HG03565 (cell line): ENCODE measurements around the gene BARX1.
"Not testable (repeated sequence)": the region's sequence is repeated elsewhere in the genome, so short reads cannot be mapped to it uniquely, and the experiment has no call there.

Experiments
- ATAC-seq: cut with Tn5 transposase; IDR thresholded peaks from one replicate; pipeline ENCODE4 v1.9.1; 2021; ENCODE audit warnings: mild to moderate bottlenecking, moderate library complexity; ENCODE audit not compliant: unreplicated experiment

Gene BARX1, protein sequence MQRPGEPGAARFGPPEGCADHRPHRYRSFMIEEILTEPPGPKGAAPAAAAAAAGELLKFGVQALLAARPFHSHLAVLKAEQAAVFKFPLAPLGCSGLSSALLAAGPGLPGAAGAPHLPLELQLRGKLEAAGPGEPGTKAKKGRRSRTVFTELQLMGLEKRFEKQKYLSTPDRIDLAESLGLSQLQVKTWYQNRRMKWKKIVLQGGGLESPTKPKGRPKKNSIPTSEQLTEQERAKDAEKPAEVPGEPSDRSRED

GRCh38 chr9:93955111-93955980, at the start of gene BARX1:
Gene BARX1, minus strand, starts transcription at chr9:93955355. Its CDS starts 209 bp downstream, at chr9:93955146.
- no peak for ATAC-seq

DNA sequence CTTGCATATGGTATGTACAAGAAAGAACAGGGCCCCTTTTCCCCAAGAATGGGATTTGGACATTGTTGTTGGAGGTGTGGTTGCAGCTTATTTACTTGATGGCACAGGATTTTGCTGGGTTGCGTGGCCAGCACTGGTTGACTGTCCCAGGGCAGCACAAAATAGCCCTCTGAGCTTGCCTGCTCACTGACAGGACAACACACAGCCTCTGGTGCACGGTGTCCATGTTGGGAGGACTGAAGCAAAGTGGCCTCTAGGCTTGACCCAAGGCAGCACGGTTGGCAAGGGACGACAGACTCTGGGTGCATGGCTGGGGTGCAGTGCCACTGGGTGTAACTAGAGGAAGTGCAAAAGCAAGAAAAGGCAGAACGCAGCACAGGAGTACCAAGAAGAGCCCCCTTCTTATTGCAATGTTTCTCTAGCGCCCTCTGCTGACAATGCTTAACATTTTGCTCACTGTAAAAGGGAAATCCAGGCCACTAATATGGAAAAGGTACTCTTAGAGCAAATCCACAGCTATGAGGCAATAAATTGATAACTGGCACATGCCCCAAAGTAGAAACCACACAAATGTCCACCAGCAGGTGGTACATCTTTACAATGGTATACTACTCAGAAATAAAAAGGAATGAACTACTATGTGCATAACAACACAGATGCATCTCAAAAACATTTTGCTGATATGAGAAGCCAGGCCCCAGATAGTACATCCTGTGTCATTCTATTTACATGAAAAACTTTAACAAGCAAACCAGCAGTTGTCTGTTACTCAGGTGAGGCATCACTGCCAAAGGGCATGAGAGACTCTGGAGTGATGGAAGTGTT, 47.4 kb upstream of the BARX1 start:
- no peak for ATAC-seq

- ATAC-seq: no peak
Measured at GRCh38 chr9:93996863-93997262, 41.7 kb upstream of the BARX1 start.

DNA sequence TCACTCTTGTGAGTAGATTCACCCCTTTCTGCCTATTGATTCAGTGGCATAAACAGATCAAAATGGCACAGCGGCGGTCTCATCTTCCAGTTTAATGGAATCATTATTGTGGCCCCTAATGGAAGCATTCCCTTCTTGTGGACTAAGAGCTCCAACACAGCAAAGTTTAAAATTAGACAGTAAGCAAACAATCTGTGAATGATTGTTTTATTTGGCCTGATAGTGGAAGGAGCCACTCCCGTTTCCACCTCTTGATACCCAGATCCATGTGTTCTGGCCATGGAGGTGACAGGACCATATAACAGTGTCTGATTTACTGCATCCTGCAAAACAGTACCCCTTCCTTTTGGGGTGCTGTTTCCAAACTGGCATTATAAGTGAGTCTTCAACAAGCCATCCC, 41.2 kb upstream of the BARX1 start:
- no peak for ATAC-seq

GRCh38 chr9:93994545-93994944, 39.4 kb upstream of the BARX1 start:
- no peak for ATAC-seq

- ATAC-seq: no peak
Measured at GRCh38 chr9:93994132-93994531, 39.0 kb upstream of the BARX1 start.

- ATAC-seq: no peak
Measured at GRCh38 chr9:93992830-93993229, 37.7 kb upstream of the BARX1 start.

DNA sequence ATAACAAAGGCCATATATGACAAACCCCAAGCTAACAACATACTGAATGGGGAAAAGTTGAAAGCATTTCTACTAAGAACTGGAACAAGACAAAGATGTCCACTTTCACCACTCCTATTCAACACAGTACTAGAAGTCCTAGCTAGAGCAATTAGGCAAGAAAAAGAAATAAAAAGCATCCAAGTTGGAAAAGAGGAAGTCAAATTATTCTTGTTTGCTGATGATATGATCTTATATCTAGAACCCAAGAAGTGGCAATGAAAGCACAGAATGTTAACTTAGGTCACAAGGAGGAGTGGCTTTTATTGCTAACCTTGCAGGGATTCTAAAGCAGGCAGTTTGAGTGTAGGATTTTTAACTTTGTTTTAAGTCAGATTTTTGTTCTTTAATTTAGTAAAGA, 35.3 kb upstream of the BARX1 start:
- ATAC-seq: no peak

- ATAC-seq: no peak
Measured at GRCh38 chr9:93988056-93988455, 32.9 kb upstream of the BARX1 start.

- ATAC-seq: no peak
Measured at GRCh38 chr9:93984860-93985259, 29.7 kb upstream of the BARX1 start.

DNA sequence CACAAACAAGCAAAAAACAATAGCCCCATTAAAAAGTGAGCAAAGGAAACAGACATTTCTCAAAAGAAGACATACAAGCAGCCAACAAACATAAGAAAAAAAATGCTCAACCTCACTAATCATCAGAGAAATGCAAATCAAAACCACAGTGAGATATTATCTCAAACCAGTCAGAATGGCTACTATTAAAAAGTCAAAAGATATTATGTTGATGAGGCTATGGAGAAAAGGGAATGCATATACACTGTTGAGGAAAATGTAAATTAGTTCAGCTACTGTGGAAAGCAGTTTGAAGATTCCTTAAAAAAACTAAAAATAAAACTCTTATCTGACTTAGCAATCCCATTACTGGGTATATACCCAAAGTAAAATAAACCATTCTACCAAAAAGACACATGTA, 28.7 kb upstream of the BARX1 start:
- no peak for ATAC-seq

DNA sequence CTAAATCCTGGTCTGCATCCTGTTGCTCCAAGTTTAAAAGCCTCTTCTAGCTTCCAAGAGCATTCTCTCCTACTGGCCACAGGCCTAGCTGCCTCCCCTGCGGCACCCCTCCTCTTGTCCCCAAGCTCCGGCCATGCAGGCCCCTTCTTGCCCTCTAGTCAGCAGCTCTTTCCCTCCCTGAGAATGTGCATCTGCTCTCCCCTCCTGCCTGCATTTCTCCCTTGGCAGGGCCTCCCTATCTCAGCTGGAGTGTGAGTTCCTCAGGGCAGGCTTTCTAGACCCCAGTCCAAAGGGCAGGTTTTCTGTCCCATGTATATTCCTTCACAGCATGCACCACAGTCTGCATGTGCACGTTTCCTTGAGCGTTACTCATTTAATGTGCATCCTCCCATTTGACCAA, 24.6 kb upstream of the BARX1 start:
- no peak for ATAC-seq

- ATAC-seq: no peak
Measured at GRCh38 chr9:93978551-93978950, 23.4 kb upstream of the BARX1 start.

- no peak for ATAC-seq
Measured at GRCh38 chr9:93976973-93977372, 21.8 kb upstream of the BARX1 start.

- ATAC-seq: no peak
Measured at GRCh38 chr9:93976081-93976480, 20.9 kb upstream of the BARX1 start.

GRCh38 chr9:93975262-93975661, 20.1 kb upstream of the BARX1 start:
- no peak for ATAC-seq

GRCh38 chr9:93974151-93974550, 19.0 kb upstream of the BARX1 start:
- no peak for ATAC-seq

- not testable (repeated sequence) for ATAC-seq
Measured at GRCh38 chr9:93972655-93973054, 17.5 kb upstream of the BARX1 start.

GRCh38 chr9:93969328-93969661, 14.1 kb upstream of the BARX1 start:
- ATAC-seq: no peak

DNA sequence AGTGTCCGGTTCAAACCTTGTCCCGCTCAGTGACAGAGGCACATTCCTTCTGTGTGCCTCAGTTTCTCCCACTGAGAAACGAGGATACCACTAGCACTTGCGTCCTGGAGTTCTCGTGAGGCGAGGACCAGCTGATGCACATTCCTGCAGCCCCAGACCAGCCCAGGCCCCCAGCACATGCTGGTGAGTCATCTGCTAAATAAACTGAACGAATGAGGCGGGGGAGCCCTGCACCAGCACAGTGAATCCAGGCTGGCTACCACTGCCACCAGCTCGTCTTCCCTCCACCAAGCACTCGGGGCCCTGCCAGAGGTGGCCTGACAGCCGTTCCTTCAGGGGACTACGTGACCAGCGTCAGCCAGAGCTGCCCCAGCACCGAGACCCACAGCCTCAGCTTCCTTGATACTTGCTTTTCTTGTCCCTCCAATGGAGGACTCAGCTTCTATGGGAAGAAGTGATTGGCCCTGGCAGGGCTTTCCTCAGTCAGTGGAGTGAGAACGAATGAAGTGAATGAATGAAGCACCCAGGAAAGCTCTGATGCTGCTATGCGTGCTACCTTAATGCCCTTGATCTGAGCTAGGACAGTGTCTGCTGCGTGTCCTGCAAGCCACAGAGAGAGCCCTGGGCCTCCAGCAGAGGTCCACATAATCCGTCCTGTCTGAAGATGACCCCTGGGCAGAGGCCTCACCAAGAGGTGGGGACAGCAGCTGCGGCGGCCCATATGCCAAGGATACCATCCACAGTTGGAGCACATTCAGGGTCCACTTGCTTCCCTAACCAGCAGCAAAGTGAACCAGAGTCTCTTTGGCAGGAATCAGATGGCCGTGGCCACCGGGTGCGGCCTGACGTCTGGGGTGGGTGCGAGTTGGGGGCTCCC, 13.5 kb upstream of the BARX1 start:
- no peak for ATAC-seq
